WTC11 (cell line): ENCODE measurements around the gene SAFB. TPM values are rescaled to one million over a fixed set of nuclear protein-coding genes. Genes with fewer than 3 reads are reported as not detected.

Experiments used
- ATAC-seq: fragments of 200-7000 bp; cut with Tn5 transposase; 2 replicates; pipeline ENCODE4 v1.10.0; 2021; ENCODE audit warnings: mild to moderate bottlenecking, moderate library complexity
- CTCF ChIA-PET: fragments of 300-600 bp; sonication (Branson Sonifier 250); formaldehyde crosslinking; loops from one replicate; lab custom pipeline; 2021; ENCODE audit warnings: antibody characterized with exemption; lab: Charles Lee
- POLR2A ChIA-PET: fragments of 350-600 bp; sonication (Branson Sonifier 250); formaldehyde crosslinking; loops from one replicate; lab custom pipeline; 2021; ENCODE audit warnings: antibody characterized with exemption; lab: Charles Lee
- DNase-seq: peaks from one replicate; pipeline ENCODE4 v3.0.0; 2021; ENCODE audit warnings: low spot score
- H3K27ac Mint-ChIP-seq: 2 replicates; pipeline ENCODE4 v1.8.0; 2021; ENCODE audit warnings: mixed read lengths
- H3K27me3 Mint-ChIP-seq: 2 replicates; pipeline ENCODE4 v1.8.0; 2021; ENCODE audit warnings: low read depth, mild to moderate bottlenecking, moderate library complexity, mixed read lengths
- H3K36me3 Mint-ChIP-seq: 2 replicates; pipeline ENCODE4 v1.8.0; 2021; ENCODE audit warnings: mixed read lengths
- H3K4me1 Mint-ChIP-seq: 2 replicates; pipeline ENCODE4 v1.8.0; 2022; ENCODE audit warnings: mixed read lengths
- H3K4me3 Mint-ChIP-seq: 2 replicates; pipeline ENCODE4 v1.8.0; 2021; ENCODE audit warnings: mild to moderate bottlenecking, moderate library complexity, mixed read lengths
- H3K9me3 Mint-ChIP-seq: 2 replicates; pipeline ENCODE4 v1.8.0; 2021; ENCODE audit warnings: mixed read lengths
- ARID4B ChIP-seq: sonication (generic); formaldehyde crosslinking; IDR thresholded peaks from 2 replicates; pipeline ENCODE4 v1.8.0; 2023; ENCODE audit warnings: missing genetic modification reagents, mild to moderate bottlenecking, borderline replicate concordance
- ATF2 ChIP-seq: sonication (generic); formaldehyde crosslinking; IDR thresholded peaks from 2 replicates; pipeline ENCODE4 v1.8.1; 2022; ENCODE audit warnings: low read depth, missing genetic modification reagents, borderline replicate concordance
- CBFB ChIP-seq: sonication (generic); formaldehyde crosslinking; IDR thresholded peaks from 2 replicates; pipeline ENCODE4 v1.8.1; 2022; ENCODE audit warnings: mild to moderate bottlenecking, low read depth, missing genetic modification reagents
- CTCF ChIP-seq: fragments of 200-600 bp; IDR thresholded peaks from 2 replicates; pipeline ENCODE4 v1.8.0; 2022; ENCODE audit warnings: antibody characterized with exemption
- ESRRA ChIP-seq: sonication (generic); formaldehyde crosslinking; IDR thresholded peaks from 2 replicates; pipeline ENCODE4 v1.8.1; 2022; ENCODE audit warnings: mild to moderate bottlenecking, missing genetic modification reagents, borderline replicate concordance
- GABPB1 ChIP-seq: sonication (generic); formaldehyde crosslinking; IDR thresholded peaks from 2 replicates; pipeline ENCODE4 v1.8.1; 2023; ENCODE audit warnings: mild to moderate bottlenecking, missing genetic modification reagents
- GTF2I ChIP-seq: fragments of 250-450 bp; sonication (Bioruptor Pico); conservative IDR thresholded peaks from 2 replicates; pipeline ENCODE4 v1.4.0; 2021; ENCODE audit warnings: mild to moderate bottlenecking
- HMGXB4 ChIP-seq: sonication (generic); formaldehyde crosslinking; IDR thresholded peaks from 2 replicates; pipeline ENCODE4 v1.8.1; 2023; ENCODE audit warnings: mild to moderate bottlenecking, moderate library complexity, missing genetic modification reagents
- MXD4 ChIP-seq: fragments of 250-450 bp; sonication (Bioruptor Pico); IDR thresholded peaks from 2 replicates; pipeline ENCODE4 v1.8.0; 2021; ENCODE audit warnings: mild to moderate bottlenecking, moderate library complexity, borderline replicate concordance
- NR2C2 ChIP-seq: sonication (generic); formaldehyde crosslinking; IDR thresholded peaks from 2 replicates; pipeline ENCODE4 v1.8.0; 2022; ENCODE audit warnings: mild to moderate bottlenecking, missing genetic modification reagents
- SMAD4 ChIP-seq: sonication (generic); formaldehyde crosslinking; IDR thresholded peaks from 2 replicates; pipeline ENCODE4 v1.8.0; 2022; ENCODE audit warnings: mild to moderate bottlenecking, missing genetic modification reagents
- USF2 ChIP-seq: sonication (generic); formaldehyde crosslinking; IDR thresholded peaks from 2 replicates; pipeline ENCODE4 v1.8.1; 2023; ENCODE audit warnings: mild to moderate bottlenecking, missing genetic modification reagents, moderate library complexity
- ZMAT4 ChIP-seq: fragments of 250-450 bp; sonication (Bioruptor Pico); IDR thresholded peaks from 2 replicates; pipeline ENCODE4 v1.9.0; 2021; ENCODE audit warnings: mild to moderate bottlenecking
- ZNF263 ChIP-seq: sonication (generic); formaldehyde crosslinking; IDR thresholded peaks from 2 replicates; pipeline ENCODE4 v1.8.1; 2022; ENCODE audit warnings: low read depth, mild to moderate bottlenecking, moderate library complexity, missing genetic modification reagents
- ZNF532 ChIP-seq: fragments of 250-450 bp; sonication (Bioruptor Pico); IDR thresholded peaks from 2 replicates; pipeline ENCODE4 v1.9.0; 2021; ENCODE audit warnings: mild to moderate bottlenecking, borderline replicate concordance
- total RNA-seq: library from RNA; stranded (reverse); gene quantifications from 3 replicates; pipeline ENCODE4 v1.2.3, GENCODE V29; 2021

The SAFB gene
- total RNA-seq, 1 experiment from 2014 or later = 141 TPM

- TF ChIP-seq ARID4B (CRISPR knock-in tag) (no peak), CTCF (no peak), SMAD4 (no peak), CBFB (CRISPR knock-in tag) (no peak), ATF2 (no peak), GTF2I (CRISPR knock-in tag) (no peak), GABPB1 (no peak), MXD4 (no peak), ZMAT4 (CRISPR knock-in tag) (no peak), HMGXB4 (CRISPR knock-in tag) (no peak), NR2C2 (CRISPR knock-in tag) (no peak), ZNF263 (CRISPR knock-in tag) (no peak)
Observed at GRCh38 chr19:5645409-5645808, 22.5 kb downstream of the SAFB start (continued).

GRCh38 chr19:5646703-5647102, 23.8 kb downstream of the SAFB start:
- ATAC-seq = no peak
- Mint-ChIP-seq H3K9me3 (no peaks in the 10 kb centered on the region), H3K36me3 (peaks cover 91% of the 10 kb centered on the region), H3K27me3 (no peaks in the 10 kb centered on the region), H3K4me1 (no peaks in the 10 kb centered on the region), H3K27ac (no peak overlapping the region), H3K4me3 (no peak overlapping the region)
- TF ChIP-seq USF2 (CRISPR knock-in tag) = no peak
- TF ChIP-seq MXD4 = no peak
- ChIA-PET POLR2A (no interaction called here), CTCF (no interaction called here)
- DNase-seq = no peak

GRCh38 chr19:5648464-5648863, 25.6 kb downstream of the SAFB start:
- Mint-ChIP-seq H3K4me1 (no peaks in the 10 kb centered on the region), H3K9me3 (no peaks in the 10 kb centered on the region), H3K36me3 (peaks cover 90% of the 10 kb centered on the region), H3K27me3 (no peaks in the 10 kb centered on the region), H3K27ac (no peak overlapping the region), H3K4me3 (no peak overlapping the region)
- CTCF ChIA-PET = no interaction called here
- no peak for DNase-seq
- no peak for ATAC-seq
- POLR2A ChIA-PET = no interaction called here
- TF ChIP-seq ZNF532 (CRISPR knock-in tag) = no peak
- TF ChIP-seq ESRRA (CRISPR knock-in tag) = no peak
